ENCODE data around the gene WWOX.

DNA sequence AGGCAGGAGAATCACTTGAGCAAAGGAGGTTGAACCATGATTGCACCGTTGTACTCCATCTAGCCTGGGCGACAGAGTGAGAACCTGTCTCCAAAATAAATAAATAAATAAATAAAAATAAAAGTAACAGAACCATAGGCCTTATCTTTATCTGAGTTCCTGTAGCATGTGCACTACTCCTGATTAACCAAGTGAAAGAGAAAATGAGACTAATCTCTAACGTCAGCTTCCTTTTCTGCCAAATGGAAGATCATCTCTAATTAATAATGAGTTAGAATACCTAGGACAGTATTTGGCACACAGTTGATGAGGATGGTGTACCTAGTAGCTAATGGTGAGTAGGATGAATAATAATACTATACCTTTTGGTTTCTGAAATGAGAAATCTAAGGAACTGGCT is 520.4 kb downstream of the WWOX start:
- TF ChIP-seq POLR2A (IDR thresholded peaks at IDR 0.05; ENCODE audit: low read length) (no peak), GATA1 (IDR thresholded peaks at IDR 0.05; ENCODE audit: low read depth, low read length) (no peak)
